ENCODE data around the gene SYT17.

The SYT17 gene

DNA sequence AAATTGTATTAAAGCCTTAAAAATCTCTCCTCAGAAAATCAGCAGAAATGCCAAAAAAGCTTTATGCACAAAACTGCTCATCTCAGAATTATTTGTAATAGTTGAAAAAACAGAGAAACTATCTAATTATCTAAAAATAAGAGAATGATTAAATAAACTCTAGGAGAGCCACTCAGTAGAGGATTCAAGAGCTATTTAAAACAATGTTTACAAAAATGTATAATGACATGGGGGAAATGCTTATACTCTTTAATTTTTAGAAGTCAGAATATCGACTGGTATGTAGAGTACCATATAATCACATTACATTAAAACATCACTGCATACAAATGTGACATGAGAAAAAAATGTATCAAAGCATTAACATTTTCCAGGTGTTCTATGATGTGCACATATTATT, 129.4 kb downstream of the SYT17 start:
- H3K4me3 ChIP-seq (ENCODE audit: low read depth, low read length) = no peak overlapping the region
- TF ChIP-seq, protein P1, sequence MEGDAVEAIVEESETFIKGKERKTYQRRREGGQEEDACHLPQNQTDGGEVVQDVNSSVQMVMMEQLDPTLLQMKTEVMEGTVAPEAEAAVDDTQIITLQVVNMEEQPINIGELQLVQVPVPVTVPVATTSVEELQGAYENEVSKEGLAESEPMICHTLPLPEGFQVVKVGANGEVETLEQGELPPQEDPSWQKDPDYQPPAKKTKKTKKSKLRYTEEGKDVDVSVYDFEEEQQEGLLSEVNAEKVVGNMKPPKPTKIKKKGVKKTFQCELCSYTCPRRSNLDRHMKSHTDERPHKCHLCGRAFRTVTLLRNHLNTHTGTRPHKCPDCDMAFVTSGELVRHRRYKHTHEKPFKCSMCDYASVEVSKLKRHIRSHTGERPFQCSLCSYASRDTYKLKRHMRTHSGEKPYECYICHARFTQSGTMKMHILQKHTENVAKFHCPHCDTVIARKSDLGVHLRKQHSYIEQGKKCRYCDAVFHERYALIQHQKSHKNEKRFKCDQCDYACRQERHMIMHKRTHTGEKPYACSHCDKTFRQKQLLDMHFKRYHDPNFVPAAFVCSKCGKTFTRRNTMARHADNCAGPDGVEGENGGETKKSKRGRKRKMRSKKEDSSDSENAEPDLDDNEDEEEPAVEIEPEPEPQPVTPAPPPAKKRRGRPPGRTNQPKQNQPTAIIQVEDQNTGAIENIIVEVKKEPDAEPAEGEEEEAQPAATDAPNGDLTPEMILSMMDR (IDR thresholded peaks at IDR 0.05; ENCODE audit: low read depth, low read length) = no peak

DNA sequence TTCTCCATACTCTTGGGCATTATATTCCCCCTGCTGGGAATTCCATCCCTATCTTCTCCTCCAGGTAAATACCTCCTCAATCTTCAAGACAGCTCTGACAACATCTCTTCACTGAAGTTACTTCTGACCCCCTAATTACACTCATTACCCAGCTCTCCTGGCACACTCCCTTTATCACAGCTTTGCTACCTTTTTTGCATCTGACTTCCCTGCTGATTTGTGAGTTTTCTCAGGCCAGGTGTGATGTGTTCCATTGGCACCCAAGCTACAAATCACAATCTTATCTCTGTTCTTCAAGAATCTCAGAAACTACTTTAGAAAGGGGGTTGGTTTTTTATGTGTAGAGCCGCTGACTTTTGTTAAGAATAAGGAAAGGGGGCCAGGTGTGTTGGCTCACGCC, 131.5 kb downstream of the SYT17 start:
- TF ChIP-seq, protein P1 (IDR thresholded peaks at IDR 0.05; ENCODE audit: low read depth, low read length) = no peak

DNA sequence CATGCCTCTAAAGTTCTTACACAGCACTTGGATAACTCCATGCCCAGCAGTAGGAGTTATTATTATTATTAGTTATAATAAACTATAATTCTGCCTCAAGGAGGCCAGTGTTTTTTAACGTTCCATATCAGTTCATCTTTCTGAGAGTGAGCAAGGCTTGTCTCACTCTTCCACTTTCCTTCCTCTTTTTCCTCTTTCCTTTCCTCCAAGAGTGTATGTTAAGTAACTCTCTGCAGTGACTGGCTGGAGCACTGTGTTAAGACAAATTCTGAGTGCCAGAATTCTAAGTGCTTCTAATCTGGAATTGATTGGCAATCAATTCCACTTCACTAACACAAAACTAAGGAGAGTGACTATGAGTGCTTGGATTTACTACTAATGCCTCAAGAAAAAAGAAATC, 133.9 kb downstream of the SYT17 start:
- TF ChIP-seq, protein P1 (IDR thresholded peaks at IDR 0.05; ENCODE audit: low read depth, low read length) = no peak
- no peak overlapping the region for H3K4me3 ChIP-seq (ENCODE audit: low read depth, low read length)

More for the DNA sequence above, 131.5 kb downstream of the SYT17 start:
- H3K4me3 ChIP-seq (ENCODE audit: low read depth, low read length) = no peak overlapping the region

DNA sequence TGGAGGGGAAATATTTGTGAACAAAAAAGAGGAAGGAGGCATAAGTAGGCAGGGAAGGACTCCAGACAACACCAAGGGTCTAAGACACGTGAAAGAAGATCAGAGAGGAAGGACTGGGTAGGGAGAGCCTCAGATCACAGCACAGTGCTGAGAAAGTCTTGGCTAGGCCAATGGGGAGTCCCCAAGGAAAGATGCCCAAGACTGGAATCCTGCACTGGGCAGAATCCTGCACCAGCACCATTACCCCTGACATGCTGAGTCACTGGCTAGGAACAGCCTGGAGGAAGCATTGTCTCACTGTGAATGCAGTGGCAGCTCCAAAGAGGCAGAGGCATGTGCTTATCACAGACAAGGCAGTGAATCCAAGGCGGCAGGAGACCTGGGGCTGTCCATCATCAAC, 136.7 kb downstream of the SYT17 start:
- H3K4me3 ChIP-seq (ENCODE audit: low read depth, low read length) = no peak overlapping the region
- TF ChIP-seq, protein P1 (IDR thresholded peaks at IDR 0.05; ENCODE audit: low read depth, low read length) = no peak

DNA sequence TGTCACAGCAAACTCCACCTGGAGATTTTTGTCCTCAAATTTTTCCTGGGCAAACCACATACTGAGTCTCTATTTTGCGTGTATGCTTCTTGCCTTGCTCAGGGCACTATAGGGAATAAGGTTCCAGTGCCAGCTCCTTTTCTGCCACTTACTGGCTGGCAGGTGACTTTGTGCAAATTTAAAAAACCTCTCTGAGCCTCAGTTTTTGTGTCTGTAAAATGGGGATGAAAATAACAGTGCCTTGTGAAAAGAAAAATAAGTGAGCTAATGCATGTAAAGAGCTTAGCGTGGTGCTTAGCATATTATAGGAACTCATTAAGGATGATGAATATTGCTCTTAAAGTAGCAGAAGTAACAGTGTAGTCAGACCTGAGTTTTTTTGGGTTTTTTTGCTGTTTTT, 137.4 kb downstream of the SYT17 start:
- TF ChIP-seq, protein P1 (IDR thresholded peaks at IDR 0.05; ENCODE audit: low read depth, low read length) = no peak
- no peak overlapping the region for H3K4me3 ChIP-seq (ENCODE audit: low read depth, low read length)

DNA sequence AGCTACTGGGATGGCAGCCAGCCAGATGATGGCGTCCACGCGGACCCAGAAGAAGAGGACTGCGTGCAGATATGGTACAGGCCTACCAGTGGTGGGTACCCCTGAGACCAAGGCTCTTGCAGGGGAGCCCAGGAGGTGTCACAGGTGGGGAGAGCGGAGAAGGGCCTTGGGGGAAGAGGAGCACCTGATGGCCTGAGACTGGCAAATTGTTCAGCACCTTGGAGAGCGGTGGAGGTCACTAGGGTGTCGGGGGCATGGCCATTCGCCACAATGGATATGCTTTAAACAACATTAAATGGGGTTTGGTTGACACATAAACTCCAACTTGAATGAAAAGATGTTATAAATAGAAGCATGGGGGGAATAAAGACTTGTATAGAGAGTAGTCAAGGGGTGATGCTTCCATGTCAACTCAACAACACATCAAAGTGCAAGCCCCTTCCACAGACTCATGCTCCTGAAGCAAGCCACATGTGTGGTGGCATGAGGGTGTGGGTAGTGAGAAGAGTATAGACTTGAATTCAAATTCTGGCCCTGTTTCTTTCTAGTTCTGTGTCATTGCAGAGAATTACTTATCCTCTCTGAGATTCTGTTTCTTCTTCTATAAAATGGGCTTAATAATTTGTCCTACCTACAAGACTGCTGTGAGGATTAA, 139.7 kb downstream of the SYT17 start:
- H3K4me3 ChIP-seq (ENCODE audit: low read depth, low read length) = no peak overlapping the region
- TF ChIP-seq, protein P1 (IDR thresholded peaks at IDR 0.05; ENCODE audit: low read depth, low read length) = no peak

DNA sequence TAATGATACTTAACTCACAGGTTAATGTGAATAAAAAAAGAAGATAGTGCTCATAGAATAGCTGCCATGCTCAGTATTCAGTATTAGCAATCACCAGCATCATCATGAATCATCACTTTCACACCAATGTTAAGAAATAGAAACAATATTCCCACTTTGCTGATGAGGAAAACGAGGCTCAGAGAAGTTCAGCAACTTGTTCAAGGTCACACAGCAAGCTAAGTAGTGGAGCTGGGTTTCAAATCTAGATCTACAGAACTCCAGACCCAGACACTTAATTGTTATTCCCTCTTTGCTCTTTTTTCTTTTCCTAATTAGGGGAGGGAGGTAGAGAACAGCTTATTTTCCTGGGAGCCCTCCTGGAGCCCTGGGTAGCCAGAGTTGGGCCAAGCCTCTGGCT, 140.4 kb downstream of the SYT17 start:
- H3K4me3 ChIP-seq (ENCODE audit: low read depth, low read length) = no peak overlapping the region
- TF ChIP-seq, protein P1 (IDR thresholded peaks at IDR 0.05; ENCODE audit: low read depth, low read length) = no peak

Measured in WI38 (cell line).